Tibial nerve (tissue), 4 donors: ENCODE data around the gene SLC16A10.

ENCODE experiments used
- EP300 ChIP-seq, 2 donors: sonication (generic); formaldehyde crosslinking; IDR thresholded peaks; one replicate each; pipeline ENCODE4 v1.6.1; 2017; ENCODE audit warnings: antibody characterized with exemption in 2 of 2, mild to moderate bottlenecking in 1 of 2
- POLR2A ChIP-seq, 2 donors: fragments of 450-650 bp; IDR thresholded peaks; one replicate each; pipeline ENCODE4 v1.6.1; 2017; ENCODE audit warnings: antibody characterized with exemption in 2 of 2, mild to moderate bottlenecking in 2 of 2, moderate library complexity in 2 of 2
- TF ChIP-seq, protein P1 (sequence below), 5 experiments: fragments of 200-600 bp in 3 of 5; fragments of 450-650 bp in 2 of 5; sonication (generic) in 3 of 5; IDR thresholded peaks; one replicate each; pipeline ENCODE4 v1.5.1; 2016 to 2019; ENCODE audit warnings: antibody characterized with exemption in 5 of 5, mild to moderate bottlenecking in 3 of 5, moderate library complexity in 2 of 5

DNA sequence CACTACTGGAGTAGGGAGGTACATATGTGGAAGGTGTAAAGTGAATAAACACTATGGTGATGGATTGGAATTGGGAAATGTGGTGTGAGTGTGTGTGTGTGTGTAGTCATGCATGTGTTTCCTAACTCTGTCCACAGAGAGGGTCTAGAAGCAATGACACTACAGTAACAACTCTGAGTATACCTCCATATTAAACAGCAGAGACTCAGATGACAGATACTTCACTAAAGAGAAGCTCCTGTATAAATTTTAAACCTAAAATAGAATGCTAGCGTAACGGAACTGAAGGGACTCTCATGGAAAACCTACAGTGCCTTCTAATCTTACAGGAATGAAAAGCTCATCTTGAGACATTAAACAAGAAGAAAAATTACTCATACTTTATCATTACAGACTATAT is 150.5 kb downstream of the SLC16A10 start:
- TF ChIP-seq, protein P1, sequence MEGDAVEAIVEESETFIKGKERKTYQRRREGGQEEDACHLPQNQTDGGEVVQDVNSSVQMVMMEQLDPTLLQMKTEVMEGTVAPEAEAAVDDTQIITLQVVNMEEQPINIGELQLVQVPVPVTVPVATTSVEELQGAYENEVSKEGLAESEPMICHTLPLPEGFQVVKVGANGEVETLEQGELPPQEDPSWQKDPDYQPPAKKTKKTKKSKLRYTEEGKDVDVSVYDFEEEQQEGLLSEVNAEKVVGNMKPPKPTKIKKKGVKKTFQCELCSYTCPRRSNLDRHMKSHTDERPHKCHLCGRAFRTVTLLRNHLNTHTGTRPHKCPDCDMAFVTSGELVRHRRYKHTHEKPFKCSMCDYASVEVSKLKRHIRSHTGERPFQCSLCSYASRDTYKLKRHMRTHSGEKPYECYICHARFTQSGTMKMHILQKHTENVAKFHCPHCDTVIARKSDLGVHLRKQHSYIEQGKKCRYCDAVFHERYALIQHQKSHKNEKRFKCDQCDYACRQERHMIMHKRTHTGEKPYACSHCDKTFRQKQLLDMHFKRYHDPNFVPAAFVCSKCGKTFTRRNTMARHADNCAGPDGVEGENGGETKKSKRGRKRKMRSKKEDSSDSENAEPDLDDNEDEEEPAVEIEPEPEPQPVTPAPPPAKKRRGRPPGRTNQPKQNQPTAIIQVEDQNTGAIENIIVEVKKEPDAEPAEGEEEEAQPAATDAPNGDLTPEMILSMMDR (IDR thresholded peaks at IDR 0.05), result no peak
- TF ChIP-seq POLR2A (IDR thresholded peaks at IDR 0.05) (no peak), EP300 (IDR thresholded peaks at IDR 0.05) (no peak)
